ENCODE data around the gene RSPH6A. TPM values are rescaled to one million over a fixed set of nuclear protein-coding genes. Genes with fewer than 3 reads are reported as not detected.
A peak's percentile ranks its signal among the peaks of the same experiment; 100 is the strongest.

Gene RSPH6A
- total and polyA plus RNA-seq, 2 of the 13 experiments (the other 11 are each of a cell fraction or from before 2014, with no cell fraction given): 0.07 TPM; not detected in 1

DNA sequence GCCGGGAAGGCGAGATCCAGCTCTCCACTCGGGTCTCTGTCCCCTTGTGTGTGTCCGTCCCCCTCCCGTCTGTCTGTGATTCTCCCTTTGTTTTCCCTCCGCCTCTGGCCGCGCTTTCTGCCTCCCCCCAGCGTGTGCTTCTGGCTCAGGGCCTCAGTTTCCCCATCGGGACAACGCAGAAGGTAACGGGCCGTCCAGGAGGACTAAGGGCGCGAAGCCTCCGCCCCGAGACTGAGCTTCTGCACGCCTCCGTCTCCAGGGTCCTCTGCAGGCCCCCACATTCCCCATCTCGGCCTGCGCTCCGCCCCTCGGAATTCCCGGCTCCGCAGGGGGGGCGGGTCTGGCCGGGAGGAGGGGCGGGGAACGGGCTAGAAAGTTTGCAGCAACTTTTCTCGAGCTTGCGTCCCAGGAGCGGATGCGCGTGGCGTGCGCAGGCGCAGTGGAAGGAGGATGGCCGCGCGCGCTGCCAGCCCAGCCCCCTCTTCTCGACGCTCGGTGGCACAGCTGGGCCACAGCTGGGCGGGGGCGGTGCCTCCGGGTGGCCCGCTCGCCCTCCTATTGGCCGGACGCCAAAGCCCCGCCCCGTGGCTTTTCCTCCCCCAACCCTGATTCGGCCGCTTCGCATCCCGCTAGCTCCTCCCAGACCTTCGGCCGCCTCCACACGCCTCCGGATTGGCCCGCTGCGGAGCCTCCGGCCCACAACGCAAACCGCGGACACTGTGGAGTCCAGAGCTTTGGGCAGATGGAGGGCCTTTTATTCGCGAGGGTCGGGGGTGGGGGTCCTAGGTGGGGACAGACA, 45.9 kb downstream of the RSPH6A start, which contains the start of gene SIX5 (continued):
- TF ChIP-seq ETV6 (CRISPR knock-in tag; conservative IDR thresholded peaks at IDR 0.05): no peak
- TF ChIP-seq, protein P1, sequence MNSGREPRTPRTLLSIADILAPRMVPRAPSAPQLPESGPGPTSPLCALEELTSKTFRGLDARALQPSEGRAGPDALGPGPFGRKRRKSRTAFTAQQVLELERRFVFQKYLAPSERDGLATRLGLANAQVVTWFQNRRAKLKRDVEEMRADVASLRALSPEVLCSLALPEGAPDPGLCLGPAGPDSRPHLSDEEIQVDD (CRISPR knock-in tag; IDR thresholded peaks at IDR 0.05; ENCODE audit: borderline replicate concordance): peak; percentile 49; the same call in 1 of the 2 replicates
- TF ChIP-seq, protein P2, sequence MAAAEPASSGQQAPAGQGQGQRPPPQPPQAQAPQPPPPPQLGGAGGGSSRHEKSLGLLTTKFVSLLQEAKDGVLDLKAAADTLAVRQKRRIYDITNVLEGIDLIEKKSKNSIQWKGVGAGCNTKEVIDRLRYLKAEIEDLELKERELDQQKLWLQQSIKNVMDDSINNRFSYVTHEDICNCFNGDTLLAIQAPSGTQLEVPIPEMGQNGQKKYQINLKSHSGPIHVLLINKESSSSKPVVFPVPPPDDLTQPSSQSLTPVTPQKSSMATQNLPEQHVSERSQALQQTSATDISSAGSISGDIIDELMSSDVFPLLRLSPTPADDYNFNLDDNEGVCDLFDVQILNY (CRISPR knock-in tag; conservative IDR thresholded peaks at IDR 0.05): no peak
- no peak for TF ChIP-seq ZNF207 (IDR thresholded peaks at IDR 0.05; ENCODE audit: borderline replicate concordance)
- no peak for TF ChIP-seq ISX (CRISPR knock-in tag; conservative IDR thresholded peaks at IDR 0.05)
- TF ChIP-seq, protein P3, sequence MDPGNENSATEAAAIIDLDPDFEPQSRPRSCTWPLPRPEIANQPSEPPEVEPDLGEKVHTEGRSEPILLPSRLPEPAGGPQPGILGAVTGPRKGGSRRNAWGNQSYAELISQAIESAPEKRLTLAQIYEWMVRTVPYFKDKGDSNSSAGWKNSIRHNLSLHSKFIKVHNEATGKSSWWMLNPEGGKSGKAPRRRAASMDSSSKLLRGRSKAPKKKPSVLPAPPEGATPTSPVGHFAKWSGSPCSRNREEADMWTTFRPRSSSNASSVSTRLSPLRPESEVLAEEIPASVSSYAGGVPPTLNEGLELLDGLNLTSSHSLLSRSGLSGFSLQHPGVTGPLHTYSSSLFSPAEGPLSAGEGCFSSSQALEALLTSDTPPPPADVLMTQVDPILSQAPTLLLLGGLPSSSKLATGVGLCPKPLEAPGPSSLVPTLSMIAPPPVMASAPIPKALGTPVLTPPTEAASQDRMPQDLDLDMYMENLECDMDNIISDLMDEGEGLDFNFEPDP (CRISPR knock-in tag; conservative IDR thresholded peaks at IDR 0.05): no peak
- peak; percentile 100 for TF ChIP-seq HNRNPK (IDR thresholded peaks at IDR 0.05; ENCODE audit: low read depth, low read length, poor library complexity, severe bottlenecking)
- no peak for TF ChIP-seq TBX3 (IDR thresholded peaks at IDR 0.05; ENCODE audit: borderline replicate concordance)
- TF ChIP-seq SRY (CRISPR knock-in tag; IDR thresholded peaks at IDR 0.05): no peak
- no peak for TF ChIP-seq SCMH1 (CRISPR knock-in tag; IDR thresholded peaks at IDR 0.05; ENCODE audit: borderline replicate concordance)
- peak; percentile 79; the same call in 1 of the 2 replicates for TF ChIP-seq ZNF607 (CRISPR knock-in tag; IDR thresholded peaks at IDR 0.05; ENCODE audit: borderline replicate concordance)
- TF ChIP-seq, protein P4, sequence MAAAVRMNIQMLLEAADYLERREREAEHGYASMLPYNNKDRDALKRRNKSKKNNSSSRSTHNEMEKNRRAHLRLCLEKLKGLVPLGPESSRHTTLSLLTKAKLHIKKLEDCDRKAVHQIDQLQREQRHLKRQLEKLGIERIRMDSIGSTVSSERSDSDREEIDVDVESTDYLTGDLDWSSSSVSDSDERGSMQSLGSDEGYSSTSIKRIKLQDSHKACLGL (CRISPR knock-in tag; IDR thresholded peaks at IDR 0.05): peak; percentile 47; the same call in 1 of the 2 replicates
- TF ChIP-seq GABPB1 (CRISPR knock-in tag; IDR thresholded peaks at IDR 0.05): peak; percentile 90
- TF ChIP-seq HCFC1 (IDR thresholded peaks at IDR 0.05; ENCODE audit: low read depth, low read length): peak; percentile 36; the same call in 1 of the 2 replicates
- no peak for TF ChIP-seq ZZZ3 (CRISPR knock-in tag; IDR thresholded peaks at IDR 0.05; ENCODE audit: borderline replicate concordance)
- TF ChIP-seq YEATS2 (CRISPR knock-in tag; IDR thresholded peaks at IDR 0.05; ENCODE audit: borderline replicate concordance): peak; percentile 68; the same call in 1 of the 2 replicates
- TF ChIP-seq, protein P5, sequence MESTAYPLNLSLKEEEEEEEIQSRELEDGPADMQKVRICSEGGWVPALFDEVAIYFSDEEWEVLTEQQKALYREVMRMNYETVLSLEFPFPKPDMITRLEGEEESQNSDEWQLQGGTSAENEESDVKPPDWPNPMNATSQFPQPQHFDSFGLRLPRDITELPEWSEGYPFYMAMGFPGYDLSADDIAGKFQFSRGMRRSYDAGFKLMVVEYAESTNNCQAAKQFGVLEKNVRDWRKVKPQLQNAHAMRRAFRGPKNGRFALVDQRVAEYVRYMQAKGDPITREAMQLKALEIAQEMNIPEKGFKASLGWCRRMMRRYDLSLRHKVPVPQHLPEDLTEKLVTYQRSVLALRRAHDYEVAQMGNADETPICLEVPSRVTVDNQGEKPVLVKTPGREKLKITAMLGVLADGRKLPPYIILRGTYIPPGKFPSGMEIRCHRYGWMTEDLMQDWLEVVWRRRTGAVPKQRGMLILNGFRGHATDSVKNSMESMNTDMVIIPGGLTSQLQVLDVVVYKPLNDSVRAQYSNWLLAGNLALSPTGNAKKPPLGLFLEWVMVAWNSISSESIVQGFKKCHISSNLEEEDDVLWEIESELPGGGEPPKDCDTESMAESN (CRISPR knock-in tag; conservative IDR thresholded peaks at IDR 0.05): no peak
- no peak for TF ChIP-seq ZNF33A (CRISPR knock-in tag; IDR thresholded peaks at IDR 0.05; ENCODE audit: borderline replicate concordance)
- 0 out of 2 replicates have a peak, but pooled peaks have one; percentile 43 for TF ChIP-seq ZNF431 (CRISPR knock-in tag; IDR thresholded peaks at IDR 0.05; ENCODE audit: borderline replicate concordance, low read depth)
- TF ChIP-seq, protein P6, sequence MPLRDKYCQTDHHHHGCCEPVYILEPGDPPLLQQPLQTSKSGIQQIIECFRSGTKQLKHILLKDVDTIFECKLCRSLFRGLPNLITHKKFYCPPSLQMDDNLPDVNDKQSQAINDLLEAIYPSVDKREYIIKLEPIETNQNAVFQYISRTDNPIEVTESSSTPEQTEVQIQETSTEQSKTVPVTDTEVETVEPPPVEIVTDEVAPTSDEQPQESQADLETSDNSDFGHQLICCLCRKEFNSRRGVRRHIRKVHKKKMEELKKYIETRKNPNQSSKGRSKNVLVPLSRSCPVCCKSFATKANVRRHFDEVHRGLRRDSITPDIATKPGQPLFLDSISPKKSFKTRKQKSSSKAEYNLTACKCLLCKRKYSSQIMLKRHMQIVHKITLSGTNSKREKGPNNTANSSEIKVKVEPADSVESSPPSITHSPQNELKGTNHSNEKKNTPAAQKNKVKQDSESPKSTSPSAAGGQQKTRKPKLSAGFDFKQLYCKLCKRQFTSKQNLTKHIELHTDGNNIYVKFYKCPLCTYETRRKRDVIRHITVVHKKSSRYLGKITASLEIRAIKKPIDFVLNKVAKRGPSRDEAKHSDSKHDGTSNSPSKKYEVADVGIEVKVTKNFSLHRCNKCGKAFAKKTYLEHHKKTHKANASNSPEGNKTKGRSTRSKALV (CRISPR knock-in tag; IDR thresholded peaks at IDR 0.05): peak; percentile 58; the same call in 1 of the 2 replicates

Data from HepG2 (cell line).